Measurements from ENCODE around the gene FAM221A.

Gene FAM221A

DNA sequence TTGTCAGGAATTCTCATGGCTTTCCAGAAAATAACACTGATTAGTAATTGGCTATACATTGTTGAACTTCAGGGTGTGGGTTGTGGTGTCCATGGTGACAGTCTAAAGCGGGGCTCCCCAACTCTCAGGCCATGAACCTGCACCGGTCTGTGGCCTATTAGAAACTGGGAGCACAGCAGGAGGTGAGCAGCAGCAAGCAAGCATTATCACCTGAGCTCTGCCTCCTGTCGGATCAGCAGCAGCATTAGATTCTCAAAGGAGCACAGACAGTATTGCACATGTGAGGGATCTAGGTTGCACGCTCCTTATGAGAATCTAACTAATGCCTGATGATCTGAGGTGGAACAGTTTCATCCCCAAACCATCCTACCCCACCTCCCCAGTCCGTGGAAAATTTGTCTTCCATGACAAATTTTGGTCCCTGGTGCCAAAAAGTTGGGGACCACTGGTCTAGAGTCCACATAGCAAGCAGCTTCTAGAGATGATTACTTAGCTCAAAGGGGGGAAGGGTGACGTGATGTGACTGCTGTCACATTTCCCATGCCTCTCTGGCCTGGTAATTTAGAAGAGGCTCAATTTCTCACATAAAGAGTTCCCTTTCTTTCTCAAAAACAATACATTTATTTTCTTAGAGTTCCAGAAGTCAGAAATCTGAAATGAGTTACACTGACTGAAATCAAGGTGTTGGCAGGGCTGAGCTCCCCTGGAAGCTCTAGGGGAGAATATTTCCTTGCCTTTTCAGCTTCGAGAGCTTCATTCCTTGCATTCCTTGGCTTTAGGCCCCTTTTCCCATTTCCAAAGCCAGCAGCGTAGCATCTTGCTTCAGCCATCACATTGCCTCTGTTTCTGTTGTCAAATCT, 17.6 kb upstream of the FAM221A start:
- Histone ChIP-seq H2AFZ (ENCODE audit: insufficient read depth, low read length, poor library complexity) (no peak overlapping the region), H3K36me3 (ENCODE audit: control insufficient read depth in 1 of 2, insufficient read depth in 2 of 2, low read length in 2 of 2) (peaks cover 0 to 1% of the 10 kb centered on the region in 2 experiments), H3K4me3 (ENCODE audit: low read depth, low read length) (no peak overlapping the region), H3K23ac (ENCODE audit: low read length) (no peak overlapping the region), H3K79me2 (ENCODE audit: control insufficient read depth, insufficient read depth, low read length, poor library complexity) (no peaks in the 10 kb centered on the region), H3K9me3 (ENCODE audit: insufficient read depth, low read depth, low read length) (peaks cover 6% of the 10 kb centered on the region), H4K91ac (ENCODE audit: low read depth, low read length) (no peak overlapping the region), H3K14ac (ENCODE audit: low read length) (no peak overlapping the region), H2BK5ac (ENCODE audit: low read depth, low read length, poor library complexity) (no peak overlapping the region), H2AK5ac (ENCODE audit: low read length) (no peak overlapping the region), H3K27ac (ENCODE audit: low read depth, low read length) (no peak overlapping the region), H3K4me2 (ENCODE audit: low read length) (no peak overlapping the region), H4K8ac (ENCODE audit: low read depth, low read length) (no peak overlapping the region), H3K79me1 (ENCODE audit: low read length) (no peaks in the 10 kb centered on the region), H3K4me1 (ENCODE audit: control insufficient read depth in 1 of 2, insufficient read depth in 2 of 2, low read length in 2 of 2) (peaks cover 0 to 4% of the 10 kb centered on the region in 2 experiments), H3K4ac (ENCODE audit: low read depth, low read length) (no peak overlapping the region), H3K18ac (ENCODE audit: low read length) (no peak overlapping the region), H2BK120ac (ENCODE audit: insufficient read depth, low read length, poor library complexity) (no peak overlapping the region), H3K9ac (ENCODE audit: low read length) (no peak overlapping the region), H4K12ac (ENCODE audit: low read depth, low read length) (no peak overlapping the region), H2BK12ac (ENCODE audit: low read length) (no peak overlapping the region), H3K27me3 (ENCODE audit: insufficient read depth, low read length) (no peaks in the 10 kb centered on the region)
- no CpG with 5 or more reads among the region's 8 CpGs for WGBS (ENCODE audit: extremely low coverage, insufficient coverage, insufficient read length)
- DNase-seq: no peak

DNA sequence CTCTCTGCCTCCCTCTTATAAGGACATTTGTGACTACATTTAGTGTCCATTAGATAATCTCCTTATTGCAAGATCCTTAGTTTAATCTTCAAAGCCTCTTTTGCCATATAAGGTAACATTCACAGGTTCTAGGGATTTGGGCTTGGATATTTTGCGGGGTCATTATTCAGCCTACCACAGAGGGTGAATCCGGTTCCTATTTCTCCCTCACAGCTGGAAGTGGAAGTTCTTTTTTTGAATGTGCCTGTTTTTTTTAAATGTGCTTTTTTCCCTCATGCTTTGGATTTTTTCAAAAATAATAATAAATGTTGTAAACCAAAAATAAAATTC, 17.1 kb upstream of the FAM221A start:
- peaks cover 0 to 1% of the 10 kb centered on the region in 2 experiments for H3K36me3 ChIP-seq (ENCODE audit: control insufficient read depth in 1 of 2, insufficient read depth in 2 of 2, low read length in 2 of 2)
- H3K18ac ChIP-seq (ENCODE audit: low read length): no peak overlapping the region
- no peak for DNase-seq
- no peak overlapping the region for H2BK12ac ChIP-seq (ENCODE audit: low read length)
- H2AK5ac ChIP-seq (ENCODE audit: low read length): no peak overlapping the region
- no peak overlapping the region for H2BK5ac ChIP-seq (ENCODE audit: low read depth, low read length, poor library complexity)
- H3K4me2 ChIP-seq (ENCODE audit: low read length): no peak overlapping the region
- H3K14ac ChIP-seq (ENCODE audit: low read length): no peak overlapping the region
- no peaks in the 10 kb centered on the region for H3K27me3 ChIP-seq (ENCODE audit: insufficient read depth, low read length)
- H3K79me1 ChIP-seq (ENCODE audit: low read length): no peaks in the 10 kb centered on the region
- no peak overlapping the region for H4K91ac ChIP-seq (ENCODE audit: low read depth, low read length)
- no peak overlapping the region for H3K23ac ChIP-seq (ENCODE audit: low read length)
- H3K4me1 ChIP-seq (ENCODE audit: control insufficient read depth in 1 of 2, insufficient read depth in 2 of 2, low read length in 2 of 2): peaks cover 0 to 4% of the 10 kb centered on the region in 2 experiments
- no peak overlapping the region for H2AFZ ChIP-seq (ENCODE audit: insufficient read depth, low read length, poor library complexity)
- H4K12ac ChIP-seq (ENCODE audit: low read depth, low read length): no peak overlapping the region
- H3K4ac ChIP-seq (ENCODE audit: low read depth, low read length): no peak overlapping the region
- no peak overlapping the region for H3K4me3 ChIP-seq (ENCODE audit: low read depth, low read length)
- H3K9ac ChIP-seq (ENCODE audit: low read length): no peak overlapping the region
- no peak overlapping the region for H2BK120ac ChIP-seq (ENCODE audit: insufficient read depth, low read length, poor library complexity)
- no CpG with 5 or more reads among the region's 2 CpGs for WGBS (ENCODE audit: extremely low coverage, insufficient coverage, insufficient read length)
- H3K27ac ChIP-seq (ENCODE audit: low read depth, low read length): no peak overlapping the region
- no peaks in the 10 kb centered on the region for H3K79me2 ChIP-seq (ENCODE audit: control insufficient read depth, insufficient read depth, low read length, poor library complexity)
- peaks cover 2% of the 10 kb centered on the region for H3K9me3 ChIP-seq (ENCODE audit: insufficient read depth, low read depth, low read length)
- no peak overlapping the region for H4K8ac ChIP-seq (ENCODE audit: low read depth, low read length)

DNA sequence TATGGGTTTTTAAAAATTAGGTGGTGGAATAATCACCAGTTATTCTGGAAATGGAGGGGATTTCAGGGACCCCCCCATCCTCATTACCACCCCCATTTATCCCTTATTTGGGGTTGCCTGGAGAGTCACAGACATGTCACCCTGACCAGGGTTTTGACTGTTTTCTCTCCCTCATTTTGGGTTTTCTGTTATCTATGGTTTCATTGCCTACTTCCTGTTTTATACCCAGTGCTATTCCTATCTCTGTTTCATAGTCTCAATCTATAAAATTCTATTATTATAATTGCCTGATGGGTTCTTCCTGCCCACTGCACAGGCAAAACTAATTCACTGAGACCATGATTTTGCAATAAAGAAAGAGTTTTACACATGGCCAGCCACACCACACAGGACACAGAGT, 15.9 kb upstream of the FAM221A start:
- Histone ChIP-seq H4K91ac (ENCODE audit: low read depth, low read length) (no peak overlapping the region), H4K8ac (ENCODE audit: low read depth, low read length) (no peak overlapping the region), H2BK5ac (ENCODE audit: low read depth, low read length, poor library complexity) (no peak overlapping the region), H3K4me1 (ENCODE audit: control insufficient read depth in 1 of 2, insufficient read depth in 2 of 2, low read length in 2 of 2) (peaks cover 0 to 4% of the 10 kb centered on the region in 2 experiments), H3K4me3 (ENCODE audit: low read depth, low read length) (no peak overlapping the region), H3K9ac (ENCODE audit: low read length) (no peak overlapping the region), H3K27me3 (ENCODE audit: insufficient read depth, low read length) (no peaks in the 10 kb centered on the region), H4K12ac (ENCODE audit: low read depth, low read length) (no peak overlapping the region), H3K9me3 (ENCODE audit: insufficient read depth, low read depth, low read length) (no peaks in the 10 kb centered on the region), H3K4ac (ENCODE audit: low read depth, low read length) (no peak overlapping the region), H2BK12ac (ENCODE audit: low read length) (no peak overlapping the region), H3K79me1 (ENCODE audit: low read length) (no peaks in the 10 kb centered on the region), H2BK120ac (ENCODE audit: insufficient read depth, low read length, poor library complexity) (no peak overlapping the region), H3K4me2 (ENCODE audit: low read length) (no peak overlapping the region), H3K18ac (ENCODE audit: low read length) (no peak overlapping the region), H3K79me2 (ENCODE audit: control insufficient read depth, insufficient read depth, low read length, poor library complexity) (no peaks in the 10 kb centered on the region), H2AFZ (ENCODE audit: insufficient read depth, low read length, poor library complexity) (no peak overlapping the region), H2AK5ac (ENCODE audit: low read length) (no peak overlapping the region), H3K23ac (ENCODE audit: low read length) (no peak overlapping the region), H3K36me3 (ENCODE audit: control insufficient read depth in 1 of 2, insufficient read depth in 2 of 2, low read length in 2 of 2) (peaks cover 0 to 1% of the 10 kb centered on the region in 2 experiments), H3K27ac (ENCODE audit: low read depth, low read length) (no peak overlapping the region), H3K14ac (ENCODE audit: low read length) (no peak overlapping the region)
- no peak for DNase-seq

DNA sequence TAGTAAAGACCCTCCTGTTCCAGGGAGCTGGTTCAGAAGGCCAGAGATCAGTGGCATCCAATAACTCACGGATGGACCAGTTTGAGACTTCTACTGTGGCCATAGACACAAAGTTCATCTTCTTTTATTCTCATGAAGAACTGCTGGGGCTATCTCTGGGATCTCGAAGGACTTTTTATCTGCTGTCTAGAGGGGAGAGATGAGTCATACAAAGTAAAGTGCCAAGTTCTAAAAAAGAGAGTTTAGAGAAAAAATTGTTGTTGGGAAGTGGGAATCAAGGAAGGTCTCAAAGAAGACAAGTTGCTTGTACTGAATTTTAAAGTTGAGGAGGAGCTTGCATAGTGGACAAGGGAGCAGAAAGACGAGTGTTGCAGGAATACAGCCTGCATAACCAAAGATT, 8.0 kb upstream of the FAM221A start:
- no peak for DNase-seq
- H3K27ac ChIP-seq (ENCODE audit: low read depth, low read length): no peak overlapping the region
- WGBS (ENCODE audit: extremely low coverage, insufficient coverage, insufficient read length): no CpG with 5 or more reads among the region's 3 CpGs

More for the DNA sequence above, 8.0 kb upstream of the FAM221A start:
- Histone ChIP-seq H3K9me3 (ENCODE audit: insufficient read depth, low read depth, low read length) (no peaks in the 10 kb centered on the region), H3K4me3 (ENCODE audit: low read depth, low read length) (no peak overlapping the region), H2BK120ac (ENCODE audit: insufficient read depth, low read length, poor library complexity) (no peak overlapping the region), H3K27me3 (ENCODE audit: insufficient read depth, low read length) (no peaks in the 10 kb centered on the region), H3K4ac (ENCODE audit: low read depth, low read length) (no peak overlapping the region), H2BK12ac (ENCODE audit: low read length) (no peak overlapping the region), H4K12ac (ENCODE audit: low read depth, low read length) (no peak overlapping the region), H3K4me2 (ENCODE audit: low read length) (no peak overlapping the region), H3K4me1 (ENCODE audit: control insufficient read depth in 1 of 2, insufficient read depth in 2 of 2, low read length in 2 of 2) (peaks cover 0 to 2% of the 10 kb centered on the region in 2 experiments), H3K14ac (ENCODE audit: low read length) (no peak overlapping the region), H3K18ac (ENCODE audit: low read length) (no peak overlapping the region), H4K91ac (ENCODE audit: low read depth, low read length) (no peak overlapping the region), H3K23ac (ENCODE audit: low read length) (no peak overlapping the region), H3K36me3 (ENCODE audit: control insufficient read depth in 1 of 2, insufficient read depth in 2 of 2, low read length in 2 of 2) (no peaks in the 10 kb centered on the region), H3K79me1 (ENCODE audit: low read length) (no peaks in the 10 kb centered on the region), H3K79me2 (ENCODE audit: control insufficient read depth, insufficient read depth, low read length, poor library complexity) (no peaks in the 10 kb centered on the region), H2AK5ac (ENCODE audit: low read length) (no peak overlapping the region), H2BK5ac (ENCODE audit: low read depth, low read length, poor library complexity) (no peak overlapping the region), H3K9ac (ENCODE audit: low read length) (no peak overlapping the region), H2AFZ (ENCODE audit: insufficient read depth, low read length, poor library complexity) (no peak overlapping the region), H4K8ac (ENCODE audit: low read depth, low read length) (no peak overlapping the region)

All from trophoblast cell (in vitro differentiated cells and primary cell).